Dermis blood vessel endothelial cell (primary cell): ENCODE data around the gene TMEM238. TPM values are rescaled to one million over a fixed set of nuclear protein-coding genes. Genes with fewer than 3 reads are reported as not detected.

ENCODE experiments used
- DNase-seq: peaks from one replicate; pipeline ENCODE4 v3.0.0; 2010
- total RNA-seq: library from RNA; depleted of rRNA; stranded (reverse); fragments of >200 nt; gene quantifications from 2 replicates; pipeline ENCODE4 v1.2.3, GENCODE V29; 2014

Gene TMEM238
- total RNA-seq, 1 donor from 2014 or later = 0.34 TPM

GRCh38 chr19:55377356-55378131 lies 6.5 kb downstream of the TMEM238 start:
- DNase-seq = no peak

GRCh38 chr19:55376241-55376933 lies 7.7 kb downstream of the TMEM238 start, which contains the start of gene TMEM190:
Gene TMEM190, plus strand, starts transcription at chr19:55376826. Its CDS starts 28 bp downstream, at chr19:55376854.
- no peak for DNase-seq

GRCh38 chr19:55373993-55374757 lies 9.9 kb downstream of the TMEM238 start:
- no peak for DNase-seq

- DNase-seq = no peak
Observed at GRCh38 chr19:55373306-55373992, 10.6 kb downstream of the TMEM238 start.

GRCh38 chr19:55372316-55373081 lies 11.6 kb downstream of the TMEM238 start:
- no peak for DNase-seq

DNA sequence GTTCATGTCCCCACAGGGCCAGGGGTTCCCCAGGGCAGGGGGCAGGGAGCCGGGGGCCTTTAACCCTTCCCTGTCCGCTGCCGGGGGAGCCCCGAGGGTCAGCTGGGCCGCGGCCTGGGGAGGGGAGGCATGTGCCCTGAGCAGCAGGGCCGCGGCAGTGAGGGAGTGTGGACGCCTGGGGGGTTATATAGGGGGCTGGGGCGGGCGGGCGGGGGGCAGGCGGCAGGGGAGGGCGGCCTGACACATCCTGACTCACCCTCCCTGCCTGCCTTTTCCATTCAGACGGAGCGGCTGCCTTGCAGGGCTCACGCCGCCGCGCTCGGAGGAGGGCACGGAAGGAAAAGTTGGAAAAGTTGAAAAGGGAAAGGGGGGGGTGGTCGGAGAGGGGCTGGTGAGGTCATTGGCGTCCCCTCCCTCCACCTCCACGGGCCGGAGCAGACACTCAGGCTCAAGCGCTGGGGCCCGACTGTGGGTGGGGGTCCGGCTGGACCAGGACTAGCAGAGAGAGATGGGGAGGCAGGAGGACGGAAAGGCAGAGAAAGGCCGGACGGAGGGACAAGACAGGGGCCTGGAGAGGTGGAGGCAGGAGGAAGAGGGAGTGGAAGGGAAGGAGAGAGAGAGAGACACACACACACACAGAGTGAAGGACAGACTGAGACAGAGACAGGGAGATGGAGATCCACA lies 13.6 kb downstream of the TMEM238 start, which contains the start of gene IL11:
TSS of gene IL11 (minus strand) at position 159 of the 684 bp plus-strand sequence. CDS start at position 6, 153 bp downstream.
- no peak for DNase-seq

DNA sequence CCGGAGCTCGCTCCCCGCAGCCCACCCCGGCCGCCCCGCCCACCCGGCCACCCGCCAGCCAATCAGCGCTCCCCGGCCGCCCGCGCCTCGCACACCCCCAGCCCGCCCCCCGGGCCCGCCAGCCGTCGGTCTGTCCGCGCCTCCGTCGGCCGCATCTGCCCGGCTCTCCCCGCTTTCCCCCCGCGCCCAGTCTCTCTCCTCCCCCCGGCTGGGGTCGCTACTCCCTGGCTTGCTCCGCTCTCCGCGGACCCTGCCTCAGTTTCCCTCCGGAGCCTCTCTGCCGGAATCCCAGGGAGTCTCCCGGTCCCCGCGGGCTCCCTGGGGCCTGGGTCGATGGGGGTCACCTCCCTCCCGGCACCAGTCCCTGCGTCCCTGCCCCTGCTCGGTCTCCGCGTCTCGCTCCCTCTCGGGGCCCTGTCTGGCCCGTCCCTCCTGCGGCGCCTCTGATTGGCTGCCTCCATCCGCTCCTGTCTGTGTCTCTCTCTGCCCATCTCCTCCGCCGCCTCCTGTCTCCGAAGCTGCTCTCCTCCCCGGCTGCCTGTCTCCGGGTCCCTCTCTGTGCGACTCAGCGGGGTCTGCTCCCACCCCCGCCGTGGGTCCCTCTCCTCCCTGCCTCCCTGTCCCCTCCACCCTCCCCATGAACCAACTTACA lies 14.3 kb downstream of the TMEM238 start:
- DNase-seq = no peak

- DNase-seq = no peak
Observed at GRCh38 chr19:55368701-55369563, 15.2 kb downstream of the TMEM238 start.

DNA sequence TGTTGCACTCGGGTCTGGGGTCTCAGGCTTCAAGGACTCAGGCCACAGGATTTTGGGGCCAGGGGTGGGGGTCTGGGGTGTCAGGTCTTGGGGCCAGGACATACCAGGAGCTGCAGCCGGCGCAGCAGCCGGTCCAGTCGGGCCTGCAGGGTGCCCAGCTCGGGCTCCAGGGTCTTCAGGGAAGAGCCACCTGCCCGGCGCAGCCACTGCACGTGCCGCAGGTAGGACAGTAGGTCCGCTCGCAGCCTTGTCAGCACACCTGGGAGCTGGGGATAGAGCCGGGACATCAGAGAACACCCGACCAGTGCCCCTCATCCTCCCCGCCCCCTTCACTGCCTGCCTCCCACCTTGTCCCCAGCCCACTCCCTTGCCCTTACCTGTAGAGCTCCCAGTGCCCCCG lies 16.0 kb downstream of the TMEM238 start:
- no peak for DNase-seq

DNA sequence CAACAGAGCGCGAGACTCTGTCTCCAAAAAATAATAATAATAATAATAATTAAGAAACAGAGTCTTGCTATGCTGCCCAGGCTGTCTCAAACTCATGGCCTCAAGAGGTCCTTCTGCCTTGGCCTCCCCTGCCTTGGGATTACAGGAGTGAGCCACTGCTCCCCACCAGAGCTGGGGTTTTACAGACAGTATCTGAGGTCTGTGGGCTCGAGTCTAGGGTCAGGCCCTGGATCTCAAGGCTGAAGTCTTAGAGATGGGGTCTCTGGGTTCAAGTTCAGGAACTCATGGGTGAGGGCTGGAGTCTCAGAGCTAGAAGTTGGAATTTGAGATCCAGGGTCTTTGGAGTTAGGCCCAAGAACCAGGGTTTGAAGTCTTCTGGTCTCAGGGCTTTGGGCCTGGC lies 17.3 kb downstream of the TMEM238 start:
- no peak for DNase-seq

- no peak for DNase-seq
Observed at GRCh38 chr19:55365964-55366363, 18.1 kb downstream of the TMEM238 start.

DNA sequence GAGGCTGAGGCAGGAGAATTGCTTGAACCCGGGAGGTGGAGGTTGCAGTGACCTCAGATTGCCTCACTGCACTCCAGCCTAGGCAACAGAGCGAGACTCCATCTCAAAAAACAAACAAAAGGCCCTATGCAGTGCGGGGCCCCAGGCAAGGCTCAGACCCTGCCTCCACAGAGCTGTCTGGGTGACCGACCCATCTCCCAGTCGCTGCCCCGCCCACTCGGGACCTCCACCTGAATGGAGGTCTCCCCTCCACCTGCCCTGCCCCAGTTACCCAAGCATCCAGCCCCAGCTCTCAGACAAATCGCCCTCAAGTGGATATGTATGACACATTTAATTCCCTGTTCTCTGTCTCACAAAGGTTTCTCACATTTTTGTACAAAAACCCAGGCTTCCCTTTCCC lies 18.8 kb downstream of the TMEM238 start:
- DNase-seq = no peak

DNA sequence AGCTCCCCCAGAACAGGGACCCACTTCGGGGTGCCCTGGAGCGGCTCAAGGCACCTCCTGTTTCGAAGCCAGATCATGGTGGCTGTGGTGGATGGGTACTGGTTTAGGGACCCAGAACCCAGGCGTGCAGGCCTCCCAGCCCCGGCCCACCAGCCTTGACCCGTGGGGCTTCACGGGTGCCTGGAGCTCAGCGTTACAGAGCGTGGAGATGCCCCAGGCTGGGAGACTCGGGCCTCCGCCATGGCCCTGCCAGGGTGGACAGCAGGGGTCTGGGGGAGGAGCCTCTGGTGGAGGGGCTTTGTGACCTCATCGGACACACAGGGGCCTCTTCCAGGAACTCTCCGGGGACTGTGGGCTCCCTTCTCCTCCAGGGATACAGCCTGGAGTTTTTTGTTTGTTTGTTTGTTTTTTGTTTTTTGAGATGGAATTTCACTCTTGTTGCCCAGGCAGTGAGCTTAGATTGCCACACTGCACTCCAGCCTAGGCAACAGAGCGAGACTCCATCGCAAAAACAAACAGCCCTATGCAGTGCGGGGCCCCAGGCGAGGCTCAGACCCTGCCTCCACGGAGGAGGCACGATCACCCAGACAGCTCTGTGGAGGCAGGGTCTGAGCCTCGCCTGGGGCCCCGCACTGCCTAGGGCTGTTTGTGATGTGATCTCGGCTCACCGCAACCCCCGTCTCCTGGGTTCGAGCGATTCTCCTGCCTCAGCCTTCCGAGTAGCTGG lies 20.9 kb downstream of the TMEM238 start, which contains the start of gene GARIN5B:
TSS of gene GARIN5B (minus strand) at position 271 of the 727 bp plus-strand sequence. CDS start at position 77, 194 bp downstream.
- DNase-seq = no peak

- no peak for DNase-seq
Observed at GRCh38 chr19:55362174-55362989, 21.7 kb downstream of the TMEM238 start.

GRCh38 chr19:55360902-55361301 lies 23.2 kb downstream of the TMEM238 start:
- no peak for DNase-seq

DNA sequence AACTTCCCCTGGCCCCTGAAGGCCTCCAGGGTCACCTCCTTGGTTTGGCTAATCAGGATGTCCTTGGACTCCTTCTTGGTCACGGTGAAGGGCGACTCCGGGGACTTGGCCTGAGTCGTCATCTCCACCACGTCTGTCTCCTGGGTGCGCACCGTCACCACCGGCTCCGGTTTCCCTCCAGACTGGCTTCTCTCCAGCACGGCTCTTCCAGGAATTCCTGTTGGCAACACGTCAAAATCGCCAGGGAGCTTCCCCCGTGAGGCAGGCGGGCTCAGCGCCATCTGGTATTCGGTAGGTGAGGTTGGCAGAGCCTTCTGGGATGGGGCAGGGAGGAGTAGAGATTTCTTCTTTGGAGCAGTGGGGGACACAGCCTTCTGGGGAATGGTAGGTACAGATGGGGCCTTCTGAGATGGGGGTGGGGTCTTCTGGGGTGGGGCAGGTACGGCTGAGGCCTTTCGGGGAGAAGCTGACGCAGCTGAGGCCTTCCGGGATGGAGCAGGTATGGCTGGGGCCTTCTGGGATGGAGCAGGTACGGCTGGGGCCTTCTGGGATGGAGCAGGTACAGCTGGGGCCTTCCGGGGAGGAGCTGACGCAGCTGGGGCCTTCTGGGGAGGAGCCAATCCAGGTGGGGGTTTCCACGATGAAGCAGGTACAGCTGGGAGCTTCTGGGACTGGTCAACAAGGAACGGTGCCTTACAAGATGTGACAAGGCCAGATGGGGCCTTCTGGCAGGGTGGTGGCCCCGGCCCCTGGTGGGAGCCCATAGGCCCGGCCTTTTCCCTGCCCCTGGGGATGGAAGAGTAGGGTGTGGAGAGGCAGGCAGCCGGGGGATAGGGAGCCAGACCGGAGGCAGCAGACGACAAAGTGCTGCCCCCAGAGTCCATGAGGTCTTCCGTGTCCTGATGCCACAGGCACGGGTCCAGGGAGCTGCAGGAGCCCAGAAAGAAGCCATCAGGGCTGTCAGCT lies 24.9 kb downstream of the TMEM238 start:
- peak; percentile 49 for DNase-seq

GRCh38 chr19:55358493-55358892 lies 25.6 kb downstream of the TMEM238 start:
- no peak for DNase-seq
